Cortex of kidney (tissue), 1 donor: Measurements from ENCODE around the gene ZNF407.

Experiments used
- DNase-seq: peaks from one replicate; lab custom pipeline; 2025; lab: John Stamatoyannopoulos, UW

Gene ZNF407

DNA sequence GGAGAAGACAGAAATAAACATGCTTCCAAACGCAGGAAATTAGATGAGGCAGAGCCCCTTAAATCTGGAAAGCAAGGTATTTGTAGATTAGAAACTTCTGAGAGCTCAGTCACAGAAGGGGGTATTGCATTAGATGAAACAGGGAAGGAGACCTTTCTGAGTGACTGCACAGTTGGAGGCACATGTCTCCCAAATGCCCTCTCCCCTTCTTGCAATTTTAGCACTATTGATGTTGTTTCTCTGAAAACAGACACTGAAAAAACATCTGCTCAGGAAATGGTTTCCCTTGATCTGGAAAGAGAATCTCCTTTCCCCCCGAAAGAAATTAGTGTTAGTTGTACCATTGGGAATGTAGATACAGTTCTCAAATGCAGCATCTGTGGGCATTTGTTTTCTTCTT, 33.5 kb downstream of the ZNF407 start:
- no peak for DNase-seq

- no peak for DNase-seq
Observed at GRCh38 chr18:74631623-74632350, 34.1 kb downstream of the ZNF407 start.

DNA sequence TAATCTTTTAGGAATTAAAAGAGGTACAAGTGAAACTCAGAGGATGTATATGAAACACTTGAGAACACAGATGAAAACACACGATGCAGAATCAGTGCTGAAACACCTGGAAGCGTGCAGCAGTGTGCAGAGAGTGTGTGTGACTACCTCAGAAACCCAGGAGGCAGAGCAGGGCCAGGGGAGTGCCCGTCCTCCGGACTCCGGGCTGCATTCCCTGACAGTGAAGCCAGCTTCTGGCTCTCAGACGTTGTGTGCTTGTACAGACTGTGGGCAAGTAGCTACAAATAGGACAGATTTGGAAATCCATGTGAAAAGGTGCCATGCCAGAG, 34.6 kb downstream of the ZNF407 start:
- no peak for DNase-seq

DNA sequence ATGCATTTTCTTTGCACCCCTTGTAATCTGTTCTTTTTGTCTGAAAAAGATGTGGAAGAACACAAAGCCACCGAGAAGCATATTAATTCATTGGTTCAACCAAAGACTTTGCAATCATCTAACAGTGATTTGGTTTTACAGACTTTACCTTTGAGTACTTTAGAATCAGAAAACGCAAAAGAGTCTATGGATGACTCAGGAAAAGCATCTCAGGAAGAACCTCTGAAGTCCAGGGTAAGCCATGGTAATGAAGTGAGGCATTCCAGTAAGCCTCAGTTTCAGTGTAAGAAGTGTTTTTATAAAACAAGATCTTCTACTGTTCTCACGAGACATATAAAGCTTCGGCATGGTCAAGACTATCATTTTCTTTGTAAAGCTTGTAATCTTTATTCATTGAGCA, 35.2 kb downstream of the ZNF407 start:
- no peak for DNase-seq

DNA sequence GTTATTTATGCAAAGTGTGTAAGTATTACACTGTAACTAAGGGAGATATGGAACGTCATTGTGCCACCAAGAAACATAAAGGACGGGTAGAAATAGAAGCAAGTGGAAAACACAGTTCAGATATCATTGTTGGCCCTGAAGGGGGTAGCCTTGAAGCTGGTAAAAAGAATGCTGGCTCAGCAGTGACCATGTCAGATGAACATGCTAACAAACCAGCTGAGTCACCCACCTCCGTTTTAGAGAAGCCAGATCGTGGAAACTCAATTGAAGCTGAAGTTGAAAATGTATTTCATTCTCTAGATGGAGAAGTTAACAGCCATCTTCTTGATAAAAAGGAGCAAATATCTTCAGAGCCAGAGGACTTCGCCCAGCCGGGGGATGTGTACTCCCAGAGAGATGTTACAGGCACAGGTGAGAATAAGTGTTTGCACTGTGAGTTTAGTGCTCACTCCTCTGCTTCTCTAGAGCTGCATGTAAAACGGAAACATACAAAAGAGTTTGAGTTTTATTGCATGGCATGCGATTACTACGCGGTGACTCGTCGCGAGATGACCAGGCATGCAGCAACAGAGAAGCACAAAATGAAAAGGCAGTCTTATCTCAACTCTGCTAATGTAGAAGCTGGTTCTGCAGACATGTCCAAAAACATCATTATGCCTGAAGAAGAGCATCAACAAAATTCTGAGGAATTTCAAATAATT, 36.1 kb downstream of the ZNF407 start:
- no peak for DNase-seq

- no peak for DNase-seq
Observed at GRCh38 chr18:74635224-74635975, 37.7 kb downstream of the ZNF407 start.

DNA sequence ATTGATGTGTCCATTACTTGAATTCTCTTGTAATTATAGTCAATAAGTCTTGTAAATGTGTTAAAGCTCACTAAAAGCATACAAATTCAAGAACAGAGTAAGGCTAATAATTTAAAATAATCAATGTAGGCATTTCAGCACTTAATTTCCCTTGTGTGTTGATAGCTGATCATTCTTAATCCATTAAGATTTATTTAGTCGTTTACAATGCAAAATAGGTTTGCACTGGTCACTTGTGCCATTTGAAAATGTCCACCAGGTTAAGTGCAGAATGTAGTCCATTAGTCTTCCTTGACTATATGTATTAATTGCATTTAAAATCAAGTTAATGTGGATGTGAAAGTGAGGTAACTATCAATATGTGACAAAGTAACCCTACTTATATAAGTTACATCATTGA, 39.4 kb downstream of the ZNF407 start:
- no peak for DNase-seq

DNA sequence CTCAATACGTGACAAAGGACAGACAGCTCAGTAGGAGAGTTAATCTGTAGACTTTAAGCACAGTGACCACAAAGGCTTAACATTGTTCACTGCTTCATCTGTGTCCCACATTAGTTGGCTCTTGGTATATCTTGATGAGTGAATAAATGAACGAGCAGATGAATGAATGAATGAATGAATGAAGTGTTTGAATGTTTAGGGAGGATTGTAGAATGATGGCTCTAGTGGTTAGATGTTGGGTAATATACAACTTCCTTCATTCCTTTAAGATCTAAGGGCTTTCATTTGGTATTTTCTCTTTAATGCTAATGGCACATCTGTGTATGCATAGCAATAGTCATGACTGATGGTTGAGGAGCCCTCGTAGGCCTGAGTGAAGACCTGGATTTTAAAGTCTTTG, 40.5 kb downstream of the ZNF407 start:
- DNase-seq = no peak

- no peak for DNase-seq
Observed at GRCh38 chr18:74644713-74645112, 47.0 kb downstream of the ZNF407 start.

DNA sequence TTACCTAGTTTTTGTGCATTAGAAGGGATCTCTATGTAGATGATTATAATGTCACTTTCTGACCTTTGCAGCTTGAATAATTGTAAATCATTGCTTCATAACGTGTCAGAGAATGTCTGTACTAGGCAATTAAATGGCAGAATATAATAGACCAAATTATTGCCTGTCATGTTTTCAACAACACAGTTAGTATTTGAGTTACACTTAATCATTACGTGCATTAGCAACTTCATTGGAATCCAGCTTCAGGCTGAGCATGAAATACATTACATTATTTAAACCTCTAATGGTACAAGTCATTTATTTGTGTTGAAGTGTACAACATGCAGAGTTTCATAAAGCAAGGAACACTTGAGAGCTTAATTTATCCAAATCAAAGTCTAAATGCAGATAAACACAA, 48.0 kb downstream of the ZNF407 start:
- DNase-seq = no peak

DNA sequence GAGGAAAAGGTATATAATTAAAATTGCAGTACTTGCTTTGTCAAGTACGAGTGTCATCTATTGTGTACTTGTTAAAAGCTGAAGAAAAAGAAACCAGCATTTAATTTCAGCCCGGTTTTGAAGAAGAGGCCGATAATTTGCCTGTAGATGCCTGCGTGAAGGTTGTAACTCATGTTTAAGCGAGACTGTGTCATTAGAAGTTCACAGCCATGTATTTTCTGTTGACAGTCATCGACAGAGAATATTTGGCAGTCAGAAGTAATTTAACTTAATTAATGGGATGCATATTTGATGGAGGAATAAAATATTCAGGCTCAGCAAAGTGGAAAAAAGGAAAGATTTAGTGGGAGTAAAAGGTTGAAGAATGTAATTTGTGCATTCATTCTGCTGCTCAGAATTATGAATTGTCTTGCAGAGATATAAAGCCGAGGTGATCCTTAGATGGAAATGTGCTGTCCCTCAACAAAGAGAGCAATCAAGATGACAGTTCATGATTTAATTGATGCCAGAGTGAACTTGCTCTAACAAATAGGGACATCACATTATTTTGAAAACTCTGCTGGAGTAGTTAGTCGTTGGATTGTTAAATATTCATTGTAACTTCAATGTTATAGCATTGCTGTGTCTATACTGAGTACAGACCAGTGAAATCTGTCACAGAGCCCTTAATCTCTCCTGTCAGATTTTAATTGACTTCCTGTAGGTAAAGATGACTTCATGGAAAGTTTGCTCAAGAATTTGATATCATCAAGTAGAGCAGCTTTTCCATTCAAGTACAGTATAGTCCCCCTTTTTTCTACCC, 53.9 kb downstream of the ZNF407 start:
- DNase-seq = no peak

GRCh38 chr18:74652392-74652988, 54.8 kb downstream of the ZNF407 start:
- no peak for DNase-seq

DNA sequence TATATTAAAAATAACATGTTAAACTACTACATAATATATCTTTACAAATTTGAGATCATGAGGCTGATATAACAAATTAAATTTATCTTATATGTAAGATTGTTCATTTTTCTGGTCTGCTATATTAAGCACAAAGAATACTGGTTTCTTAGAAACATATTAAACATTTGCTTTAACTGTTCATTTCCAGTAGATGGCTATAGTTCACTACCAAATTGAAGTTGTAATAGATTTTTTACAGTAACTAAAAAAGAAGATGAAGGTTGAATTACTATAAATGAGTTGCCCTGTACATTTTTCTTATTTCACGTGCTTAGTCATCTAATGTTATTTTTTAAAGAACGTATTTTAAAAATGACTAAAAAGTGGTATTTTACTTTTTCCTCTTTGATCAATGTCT, 57.0 kb downstream of the ZNF407 start:
- DNase-seq = no peak

DNA sequence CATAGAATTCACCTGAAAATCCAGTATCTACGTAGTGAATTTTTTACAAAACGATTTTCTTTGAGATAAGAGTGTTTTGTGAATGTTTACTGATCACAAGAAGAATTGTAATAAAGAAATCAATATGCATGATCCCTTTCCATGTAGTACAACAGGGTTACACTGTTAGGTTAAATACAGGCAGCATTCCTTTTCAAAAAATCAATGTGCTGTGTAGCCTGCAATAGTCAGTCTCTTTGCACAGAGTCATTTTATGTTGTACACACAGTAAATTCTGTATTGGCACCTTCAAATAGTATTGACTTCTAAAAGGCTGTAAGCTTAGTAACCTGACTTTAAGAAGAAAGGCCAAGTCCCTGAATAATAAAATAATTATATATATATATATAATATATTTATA, 63.3 kb downstream of the ZNF407 start:
- DNase-seq = no peak

DNA sequence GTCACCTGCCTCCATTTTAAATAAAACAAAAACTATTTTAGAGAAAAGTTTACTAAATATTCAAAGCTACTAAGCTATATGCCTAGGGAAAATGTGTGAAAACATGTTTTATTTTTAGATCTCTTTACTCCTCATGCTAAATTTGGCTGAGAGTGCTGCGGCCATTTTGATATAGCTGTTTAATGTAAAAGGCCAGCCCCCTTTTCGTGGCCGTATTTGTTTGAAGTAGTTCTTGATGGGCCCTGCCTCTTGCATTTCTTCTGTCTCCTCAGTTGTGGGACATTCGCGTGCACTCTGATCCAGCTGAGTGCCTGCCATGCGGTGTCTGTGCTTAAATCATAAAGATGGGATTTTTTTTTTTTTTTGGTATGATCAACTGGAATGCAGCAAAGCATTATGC, 64.0 kb downstream of the ZNF407 start:
- no peak for DNase-seq

DNA sequence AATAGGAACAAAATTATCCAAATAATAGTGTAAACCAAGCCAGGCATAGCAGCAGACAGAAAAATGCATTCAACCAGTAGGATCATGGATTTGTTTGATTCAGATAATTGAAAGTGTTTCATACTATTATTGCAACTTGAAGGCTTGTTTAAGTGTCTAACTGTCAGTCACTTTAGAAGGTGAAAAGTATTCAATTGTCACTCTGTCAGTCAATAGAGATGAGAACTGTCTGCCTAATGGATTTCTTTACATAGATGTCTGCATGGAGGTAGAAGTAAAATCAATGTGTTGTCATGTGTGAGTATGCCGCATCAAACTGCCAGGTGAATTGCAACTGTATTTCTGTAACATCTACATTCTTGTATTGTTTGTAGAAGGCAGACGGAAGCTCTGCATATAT, 65.0 kb downstream of the ZNF407 start:
- DNase-seq = no peak

- DNase-seq = no peak
Observed at GRCh38 chr18:74665346-74665745, 67.7 kb downstream of the ZNF407 start.

GRCh38 chr18:74665905-74666304, 68.2 kb downstream of the ZNF407 start:
- DNase-seq = no peak

DNA sequence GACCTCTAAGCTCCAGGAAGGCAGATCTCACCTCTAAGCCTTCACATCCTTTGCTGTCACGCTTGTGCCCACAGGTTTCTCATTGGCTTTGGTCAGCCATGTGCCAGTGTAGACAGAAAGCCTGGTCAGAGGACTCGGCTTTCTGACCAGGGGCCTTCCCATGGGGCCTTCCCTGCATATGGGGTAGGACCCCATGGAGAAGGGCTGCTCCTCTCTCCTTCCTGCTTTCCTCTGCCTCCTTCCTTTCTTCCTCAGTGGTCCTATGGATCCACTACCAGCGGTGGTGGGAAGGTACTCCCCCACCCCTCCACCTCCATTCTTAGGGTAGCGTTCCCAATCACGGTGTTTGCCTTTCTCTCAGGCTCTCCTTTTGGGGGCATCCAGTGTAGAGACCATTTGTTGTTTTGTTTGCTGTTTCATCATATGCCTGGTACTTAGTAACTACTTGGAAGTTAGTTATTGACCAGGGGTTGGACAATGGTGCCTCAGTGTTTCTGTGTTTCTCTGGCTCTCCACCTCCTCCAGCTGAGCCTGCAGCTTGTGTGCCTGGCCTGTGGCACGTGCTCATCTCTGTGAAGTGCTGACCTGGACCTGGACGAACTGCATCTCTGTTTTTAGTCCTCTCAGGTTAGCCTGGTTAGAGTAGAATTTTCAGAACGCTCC, 71.6 kb downstream of the ZNF407 start:
- no peak for DNase-seq

GRCh38 chr18:74672371-74672770, 74.7 kb downstream of the ZNF407 start:
- DNase-seq = no peak

DNA sequence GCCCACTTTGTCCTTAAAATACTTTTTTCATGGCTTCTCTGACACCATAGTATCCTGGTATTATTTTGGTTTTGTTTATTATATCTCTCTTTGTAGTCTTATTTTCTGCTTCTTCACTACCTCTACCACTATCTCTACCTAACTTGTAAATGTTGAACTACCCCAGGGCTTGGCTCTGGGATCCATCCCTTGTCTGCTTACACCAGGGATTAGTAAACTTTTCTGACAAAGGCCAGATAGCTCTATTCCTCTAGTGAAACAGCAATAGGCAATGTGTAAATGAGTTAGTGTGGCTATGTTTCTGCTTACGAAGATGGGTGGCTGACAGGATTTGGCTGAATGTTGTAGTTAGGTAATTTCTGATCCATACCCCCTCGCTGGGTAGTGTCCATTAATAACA, 76.8 kb downstream of the ZNF407 start:
- DNase-seq = no peak
